SKM-1 treated with dmso at 0.1 percent for 144 hours (cell line): Measurements from ENCODE around the gene CABLES2.
"Not testable (repeated sequence)": the region's sequence is repeated elsewhere in the genome, so short reads cannot be mapped to it uniquely, and the experiment has no call there.

Source experiments
- DNase-seq: peaks from one replicate; lab custom pipeline; 2025; ENCODE audit not compliant: unreplicated experiment; lab: John Stamatoyannopoulos, UW

CABLES2 gene

DNA sequence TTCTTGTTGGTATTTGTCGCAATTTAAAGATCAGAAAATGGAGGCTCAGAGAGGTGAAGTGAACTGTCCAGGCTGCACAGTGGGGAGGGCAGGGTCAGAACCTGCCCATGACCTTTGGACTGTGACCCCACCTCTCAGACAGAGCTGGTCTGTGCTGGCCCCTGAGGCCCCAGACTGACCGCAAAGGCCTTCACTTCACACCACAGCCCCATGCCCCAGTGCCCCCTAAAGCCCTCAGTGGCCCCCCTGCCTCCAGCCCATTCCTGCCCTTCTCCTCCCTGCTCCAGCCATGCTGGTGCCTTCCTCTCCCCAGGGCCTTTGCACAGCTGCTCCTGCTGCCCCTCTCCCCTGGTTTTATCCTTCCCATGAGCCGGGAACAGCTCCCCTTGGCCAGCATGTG, 29.6 kb upstream of the CABLES2 start:
- DNase-seq, result no peak

GRCh38 chr20:62433658-62434497, 26.8 kb upstream of the CABLES2 start:
- no peak for DNase-seq

GRCh38 chr20:62430866-62431447, 23.9 kb upstream of the CABLES2 start:
- DNase-seq, result no peak

DNA sequence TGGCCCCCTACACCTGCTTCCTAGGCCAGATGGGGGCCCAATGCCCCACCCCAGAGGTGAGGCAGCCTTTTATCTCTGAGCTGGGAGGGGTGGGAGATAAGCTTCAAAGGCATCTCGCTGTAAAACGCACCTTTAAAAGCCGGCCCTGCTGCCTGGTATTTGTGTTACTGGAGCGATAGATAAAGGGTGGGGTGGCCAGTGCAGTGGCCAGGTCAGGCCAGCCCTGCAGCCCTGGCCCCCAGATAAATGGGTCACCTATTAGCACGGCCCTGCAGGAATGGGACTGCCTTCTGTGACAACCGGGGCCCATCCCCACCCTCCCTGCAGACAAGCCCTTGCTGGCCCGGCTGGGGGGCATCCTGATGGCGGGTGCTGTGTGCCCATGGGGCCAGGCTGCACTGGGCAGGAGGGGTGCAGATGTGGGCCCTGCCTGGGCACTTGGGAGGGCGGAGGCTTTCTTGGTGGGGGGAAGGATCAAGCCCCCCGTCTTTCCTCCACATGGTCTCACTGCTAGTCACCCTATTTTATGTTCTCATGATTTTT, 23.3 kb upstream of the CABLES2 start:
- no peak for DNase-seq

GRCh38 chr20:62429455-62430310, 22.6 kb upstream of the CABLES2 start:
- no peak for DNase-seq

DNA sequence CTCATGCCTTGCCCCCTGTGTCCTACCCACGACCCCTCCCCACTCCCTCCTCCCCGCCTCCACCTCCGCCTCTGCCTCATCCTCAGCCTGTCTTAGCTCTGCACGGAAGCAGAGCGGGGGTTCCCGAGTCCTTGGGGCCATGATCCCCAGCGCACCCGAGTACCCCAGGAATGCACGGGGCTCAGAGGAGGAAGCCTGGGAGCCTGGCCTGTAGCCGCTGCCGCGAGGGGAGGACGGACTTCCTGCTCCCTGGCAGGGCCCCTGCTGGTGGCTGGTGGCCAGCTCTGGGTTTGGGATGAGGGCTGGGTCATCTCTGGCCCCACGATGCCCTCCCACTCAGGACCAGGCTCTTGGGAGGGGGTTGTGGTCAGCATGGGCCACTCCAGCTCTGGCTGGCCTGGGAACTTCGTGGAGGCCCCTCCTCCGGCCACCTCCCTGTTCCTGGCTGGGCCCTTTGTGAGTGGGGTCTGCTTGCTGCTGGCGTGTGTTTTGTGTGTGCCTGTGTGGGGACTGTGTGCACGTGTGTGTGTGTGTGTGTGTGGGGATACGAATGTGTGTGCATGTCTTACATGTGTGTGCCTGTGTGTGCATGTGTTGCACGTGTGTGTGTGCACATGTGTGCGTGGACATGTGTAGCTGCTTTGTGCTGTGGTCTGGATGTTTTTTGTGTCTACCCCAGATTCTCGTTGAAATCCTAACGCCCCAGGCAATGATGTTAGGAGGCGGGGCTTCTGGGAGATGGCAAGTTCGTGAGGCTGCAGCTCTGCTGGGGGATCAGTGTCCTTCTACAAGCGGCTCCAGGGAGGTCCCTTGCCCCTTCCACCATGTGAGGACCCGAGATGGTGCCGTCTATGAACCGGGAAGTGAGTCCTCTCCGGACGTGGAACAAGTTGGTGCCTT, 21.6 kb upstream of the CABLES2 start:
- DNase-seq, result no peak

- no peak for DNase-seq
Measured at GRCh38 chr20:62428002-62428372, 20.9 kb upstream of the CABLES2 start.

- no peak for DNase-seq
Measured at GRCh38 chr20:62427172-62428001, 20.3 kb upstream of the CABLES2 start, which contains the start of gene RBBP8NL. TSS of gene RBBP8NL (minus strand) at chr20:62427539. CDS start at chr20:62419647, 7,892 bp downstream.

DNA sequence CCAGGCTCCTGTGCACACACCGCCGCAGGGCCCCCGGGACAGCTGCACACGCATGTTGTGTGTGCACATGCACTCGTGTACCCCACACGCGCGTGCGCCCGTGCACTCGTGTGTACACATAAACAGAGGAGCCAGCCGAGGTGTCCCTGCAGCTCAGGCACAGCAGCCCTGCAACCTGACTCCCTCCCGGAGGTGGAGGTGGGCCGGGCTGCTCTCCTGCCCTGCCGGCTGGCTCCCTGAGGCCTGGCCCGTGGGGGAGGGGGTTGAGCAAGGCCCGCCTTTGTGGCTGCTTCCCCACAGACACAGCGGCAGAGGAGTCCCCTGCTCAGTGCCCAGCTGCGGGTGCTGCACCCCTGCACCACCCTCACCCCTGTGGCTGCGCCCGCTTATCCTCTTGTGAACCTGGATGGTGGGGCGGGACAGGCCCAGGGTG, 19.6 kb upstream of the CABLES2 start:
- no peak for DNase-seq

GRCh38 chr20:62426059-62426348, 18.9 kb upstream of the CABLES2 start:
- DNase-seq, result not testable (repeated sequence)

DNA sequence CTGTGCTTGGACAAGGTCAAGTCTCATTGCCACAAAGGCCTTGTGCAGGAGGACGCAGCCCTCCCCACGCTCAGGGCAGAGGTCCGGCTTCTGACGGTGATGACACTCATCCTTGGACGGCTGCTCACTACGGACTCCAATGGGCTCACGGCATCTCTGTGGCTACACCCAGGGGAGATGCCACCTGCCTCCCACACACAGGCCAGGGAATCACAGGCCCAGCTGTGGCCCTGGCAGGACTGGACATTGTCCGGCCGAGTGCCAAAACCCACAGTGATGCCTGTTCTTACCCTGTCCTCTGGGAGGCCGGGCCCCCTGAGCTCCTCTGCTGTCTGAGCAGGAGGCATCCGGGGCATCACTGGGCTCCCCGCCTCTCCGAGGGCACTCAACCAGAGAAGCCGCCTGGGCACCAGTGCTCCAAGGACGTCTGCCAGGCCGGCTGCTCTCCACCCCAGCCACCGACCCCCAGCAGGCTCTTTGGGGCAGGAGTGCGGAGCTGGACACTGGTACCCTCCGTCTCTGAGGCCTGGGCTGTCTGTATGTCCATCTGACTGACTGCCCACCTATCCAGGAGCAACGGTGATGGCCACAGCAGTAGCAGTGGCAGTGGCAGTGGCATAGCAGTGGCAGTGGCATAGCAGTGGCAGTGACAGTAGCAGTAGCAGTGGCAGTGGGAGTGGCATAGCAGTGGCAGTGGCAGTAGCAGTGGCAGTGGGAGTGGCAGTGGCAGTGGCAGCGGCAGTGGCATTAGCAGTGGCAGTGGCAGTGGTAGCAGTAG, 18.4 kb upstream of the CABLES2 start:
- no peak for DNase-seq

GRCh38 chr20:62424249-62425107, 17.4 kb upstream of the CABLES2 start:
- DNase-seq, result no peak

GRCh38 chr20:62423326-62423706, 16.2 kb upstream of the CABLES2 start:
- DNase-seq, result no peak

- DNase-seq, result no peak
Measured at GRCh38 chr20:62422636-62423325, 15.7 kb upstream of the CABLES2 start.

DNA sequence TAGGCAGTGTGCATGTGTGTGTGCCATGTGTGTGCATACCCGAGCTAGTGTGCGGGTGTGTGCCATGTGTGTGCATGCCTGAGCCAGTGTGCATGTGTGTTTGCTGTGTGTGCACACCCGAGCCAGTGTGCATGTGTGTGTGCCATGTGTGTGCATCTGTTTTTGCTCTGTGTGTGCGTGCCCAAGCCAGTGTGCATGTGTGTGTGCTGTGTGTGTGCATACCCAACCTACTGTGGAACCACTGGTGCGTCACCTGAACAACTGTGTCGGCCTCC, 14.6 kb upstream of the CABLES2 start:
- DNase-seq, result no peak

GRCh38 chr20:62420846-62421715, 14.0 kb upstream of the CABLES2 start:
- DNase-seq, result no peak

- DNase-seq, result no peak
Measured at GRCh38 chr20:62419759-62420158, 12.7 kb upstream of the CABLES2 start.
